Esophagus squamous epithelium (tissue), 4 donors: ENCODE results near the gene MICOS13.

Source experiments
- POLR2A ChIP-seq, 4 donors: fragments of 450-650 bp; IDR thresholded peaks; one replicate each; pipeline ENCODE4 v1.6.1; 2017; ENCODE audit warnings: antibody characterized with exemption in 4 of 4, mild to moderate bottlenecking in 4 of 4, moderate library complexity in 3 of 4
- TF ChIP-seq, protein P1 (sequence below), 6 experiments: fragments of 450-650 bp in 4 of 6; fragments of 200-600 bp in 2 of 6; sonication (generic) in 2 of 6; IDR thresholded peaks; one replicate each; pipeline ENCODE4 v1.5.1; 2016 to 2019; ENCODE audit warnings: antibody characterized with exemption in 6 of 6, mild to moderate bottlenecking in 4 of 6, moderate library complexity in 4 of 6

DNA sequence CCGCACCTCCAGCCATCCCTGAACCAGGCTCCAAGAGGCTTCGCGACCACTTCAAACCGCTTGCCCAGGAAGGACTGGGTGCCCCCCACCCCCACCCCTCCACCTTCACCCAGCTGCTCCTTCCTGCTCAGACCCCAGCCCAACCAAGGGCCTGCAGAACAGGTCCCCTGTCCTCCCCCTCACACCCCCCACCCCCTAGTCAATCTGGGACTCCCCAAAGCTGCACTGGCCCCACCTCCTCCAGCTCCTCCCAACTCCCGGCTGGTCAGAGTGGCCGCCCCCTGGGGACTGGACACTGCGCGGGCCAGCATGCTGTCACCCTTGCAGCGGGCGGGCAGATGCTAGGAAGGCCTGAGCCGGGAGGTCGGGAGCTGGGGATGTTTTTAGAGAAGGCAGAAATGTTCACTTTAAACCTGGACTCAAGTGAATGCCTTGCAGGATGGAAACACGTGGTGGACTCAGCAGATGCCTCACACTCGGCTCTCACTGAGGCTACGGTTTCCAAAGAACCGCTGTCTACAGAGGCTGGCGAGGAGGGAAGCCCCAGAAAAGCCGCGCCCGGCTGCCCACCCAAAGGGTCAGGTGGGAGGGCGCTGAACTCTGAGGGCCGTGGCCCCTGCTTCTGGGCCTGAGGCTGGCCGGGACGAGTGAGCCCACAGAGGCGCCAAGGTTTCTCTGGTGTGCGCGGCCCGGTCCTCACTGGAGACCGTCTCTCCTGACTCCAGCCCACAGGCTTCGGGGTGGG, 17.7 kb upstream of the MICOS13 start:
- TF ChIP-seq POLR2A (IDR thresholded peaks at IDR 0.05): no peak
- TF ChIP-seq, protein P1, sequence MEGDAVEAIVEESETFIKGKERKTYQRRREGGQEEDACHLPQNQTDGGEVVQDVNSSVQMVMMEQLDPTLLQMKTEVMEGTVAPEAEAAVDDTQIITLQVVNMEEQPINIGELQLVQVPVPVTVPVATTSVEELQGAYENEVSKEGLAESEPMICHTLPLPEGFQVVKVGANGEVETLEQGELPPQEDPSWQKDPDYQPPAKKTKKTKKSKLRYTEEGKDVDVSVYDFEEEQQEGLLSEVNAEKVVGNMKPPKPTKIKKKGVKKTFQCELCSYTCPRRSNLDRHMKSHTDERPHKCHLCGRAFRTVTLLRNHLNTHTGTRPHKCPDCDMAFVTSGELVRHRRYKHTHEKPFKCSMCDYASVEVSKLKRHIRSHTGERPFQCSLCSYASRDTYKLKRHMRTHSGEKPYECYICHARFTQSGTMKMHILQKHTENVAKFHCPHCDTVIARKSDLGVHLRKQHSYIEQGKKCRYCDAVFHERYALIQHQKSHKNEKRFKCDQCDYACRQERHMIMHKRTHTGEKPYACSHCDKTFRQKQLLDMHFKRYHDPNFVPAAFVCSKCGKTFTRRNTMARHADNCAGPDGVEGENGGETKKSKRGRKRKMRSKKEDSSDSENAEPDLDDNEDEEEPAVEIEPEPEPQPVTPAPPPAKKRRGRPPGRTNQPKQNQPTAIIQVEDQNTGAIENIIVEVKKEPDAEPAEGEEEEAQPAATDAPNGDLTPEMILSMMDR (IDR thresholded peaks at IDR 0.05): no peak
